ENCODE measurements around the gene RILP. TPM values are rescaled to one million over a fixed set of nuclear protein-coding genes. Genes with fewer than 3 reads are reported as not detected.
A peak's percentile ranks its signal among the peaks of the same experiment; 100 is the strongest.
"Not testable (repeated sequence)": the region's sequence is repeated elsewhere in the genome, so short reads cannot be mapped to it uniquely, and the experiment has no call there.

RILP gene
- total RNA-seq, 2 donors from 2014 or later = 3.4 to 4.4 TPM

DNA sequence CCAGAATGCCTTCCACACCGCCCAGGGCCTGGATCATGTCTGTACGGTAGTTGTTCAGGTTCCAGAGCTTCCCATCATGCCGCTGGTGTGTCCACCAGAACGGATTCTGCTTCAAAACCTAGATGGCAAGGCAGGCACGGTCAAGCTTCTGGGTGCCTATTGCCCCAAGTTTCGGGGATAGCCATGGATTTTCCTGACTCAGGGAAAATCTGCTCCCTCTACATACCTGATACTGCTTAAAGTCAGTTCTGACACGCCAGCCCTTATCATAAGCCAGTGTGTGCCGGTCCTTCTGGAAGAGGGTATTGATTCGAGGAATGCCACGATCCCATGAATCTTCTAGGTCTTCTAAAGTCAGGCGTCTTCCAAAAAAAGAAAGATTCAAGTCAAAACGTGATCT is 11.4 kb upstream of the RILP start:
- H3K9me3 Mint-ChIP-seq = no peaks in the 10 kb centered on the region
- peaks cover 24 to 64% of the 10 kb centered on the region in 2 donors for H3K36me3 Mint-ChIP-seq (ENCODE audit: insufficient read depth in 2 of 2)
- no peak overlapping the region for H3K27ac Mint-ChIP-seq
- no peaks in the 10 kb centered on the region for H3K4me1 Mint-ChIP-seq (ENCODE audit: low read depth)
- no peaks in the 10 kb centered on the region for H3K27me3 Mint-ChIP-seq (ENCODE audit: low read depth)
- H3K4me3 Mint-ChIP-seq = no peak overlapping the region
- DNase-seq = no peak
- no peak for ATAC-seq (replicated peaks in 1 of 2)

- H3K4me1 Mint-ChIP-seq (ENCODE audit: low read depth) = no peaks in the 10 kb centered on the region
- no peaks in the 10 kb centered on the region for H3K9me3 Mint-ChIP-seq
- H3K27ac Mint-ChIP-seq = no peak overlapping the region
These were observed 8.4 kb upstream of the RILP start for GRCh38 chr17:1658100-1658499.

DNA sequence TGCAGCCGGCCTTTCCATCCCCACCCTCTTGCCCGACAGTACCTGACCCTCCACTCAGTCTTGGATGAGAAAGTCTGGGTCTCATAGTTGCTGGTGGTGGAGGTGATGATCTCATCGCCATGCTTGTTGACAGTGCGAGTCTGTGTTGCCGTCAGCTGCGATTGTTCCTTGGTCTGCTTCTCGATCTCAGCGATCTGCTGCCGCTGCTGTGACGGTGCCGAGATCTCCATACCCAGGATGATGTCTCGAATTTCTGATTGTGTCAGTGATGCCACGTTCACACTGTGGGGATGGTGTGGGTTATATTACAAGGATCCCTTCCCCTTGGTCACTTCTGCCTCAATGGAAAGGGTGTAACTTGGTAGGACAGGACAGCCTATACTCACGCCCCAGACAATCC is 4.1 kb upstream of the RILP start:
- no peaks in the 10 kb centered on the region for H3K27me3 Mint-ChIP-seq (ENCODE audit: low read depth)
- H3K4me1 Mint-ChIP-seq (ENCODE audit: low read depth) = peaks cover 6% of the 10 kb centered on the region
- no peak overlapping the region for H3K27ac Mint-ChIP-seq
- ATAC-seq (replicated peaks in 1 of 2) (no peak), DNase-seq (no peak)
- no peak overlapping the region for H3K4me3 Mint-ChIP-seq
- peaks cover 20 to 41% of the 10 kb centered on the region in 2 donors for H3K36me3 Mint-ChIP-seq (ENCODE audit: insufficient read depth in 2 of 2)
- H3K9me3 Mint-ChIP-seq = no peaks in the 10 kb centered on the region

More at GRCh38 chr17:1658100-1658499, 8.4 kb upstream of the RILP start:
- ATAC-seq (replicated peaks in 1 of 2) (no peak), DNase-seq (no peak)
- Mint-ChIP-seq H3K36me3 (ENCODE audit: insufficient read depth in 2 of 2) (peaks cover 30 to 59% of the 10 kb centered on the region in 2 donors), H3K27me3 (ENCODE audit: low read depth) (no peaks in the 10 kb centered on the region), H3K4me3 (no peak overlapping the region)

- DNase-seq; ATAC-seq (replicated peaks in 1 of 2); H3K27me3 Mint-ChIP-seq (ENCODE audit: low read depth); H3K4me3 Mint-ChIP-seq; H3K27ac Mint-ChIP-seq; H3K9me3 Mint-ChIP-seq: not testable (repeated sequence)
- peaks cover 11% of the 10 kb centered on the region for H3K4me1 Mint-ChIP-seq (ENCODE audit: low read depth)
- peaks cover 18 to 32% of the 10 kb centered on the region in 2 donors for H3K36me3 Mint-ChIP-seq (ENCODE audit: insufficient read depth in 2 of 2)
These were observed 3.1 kb upstream of the RILP start for GRCh38 chr17:1652794-1653193.

GRCh38 chr17:1651559-1651844 is 1.8 kb upstream of the RILP start:
- Mint-ChIP-seq H3K4me1 (ENCODE audit: low read depth) (peaks cover 14% of the 10 kb centered on the region), H3K27ac (no peak overlapping the region), H3K36me3 (ENCODE audit: insufficient read depth in 2 of 2) (peaks cover 12 to 24% of the 10 kb centered on the region in 2 donors), H3K9me3 (no peaks in the 10 kb centered on the region), H3K4me3 (no peak overlapping the region), H3K27me3 (ENCODE audit: low read depth) (no peaks in the 10 kb centered on the region)
- ATAC-seq (replicated peaks in 1 of 2) = no peak
- no peak for DNase-seq

DNA sequence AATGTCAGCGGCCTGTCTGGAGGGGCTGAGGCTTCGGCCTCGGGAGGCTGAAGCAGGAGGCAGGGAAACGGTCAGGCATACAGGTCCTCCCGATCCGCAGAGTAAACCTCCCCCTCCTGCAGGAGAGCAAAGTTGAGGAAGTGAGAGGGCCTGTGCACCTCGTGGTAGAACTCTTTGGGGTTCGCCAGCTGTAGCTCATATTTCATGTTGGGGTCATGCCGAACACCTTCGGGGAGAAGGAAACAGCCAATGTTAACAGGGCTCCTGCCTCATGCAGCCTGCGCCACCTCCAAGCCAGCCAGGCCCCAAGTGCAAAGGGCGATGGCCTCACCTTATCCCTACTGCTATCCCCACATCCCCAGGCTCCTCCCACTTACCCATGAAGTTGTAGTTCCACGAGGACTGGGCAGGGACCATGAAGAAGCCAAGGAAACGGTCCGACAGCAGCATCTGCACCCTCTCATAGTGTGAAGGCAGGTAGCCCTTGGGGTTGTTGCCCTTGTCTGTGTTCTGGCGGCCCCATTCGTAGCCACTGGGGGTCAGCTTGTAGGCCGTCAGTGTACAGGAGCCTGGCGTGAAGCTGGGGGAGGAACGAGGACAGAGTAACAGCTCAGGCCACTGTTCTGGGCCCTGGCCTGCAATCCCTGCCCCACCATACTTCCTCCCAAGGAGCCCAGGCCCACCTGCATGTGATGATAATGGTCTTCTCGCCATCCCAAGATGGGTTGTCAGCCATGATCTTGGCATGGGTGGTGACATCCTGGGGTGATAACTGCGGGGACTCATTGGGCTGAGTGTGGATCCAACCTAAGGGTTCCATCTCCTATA is 1.3 kb upstream of the RILP start:
- Mint-ChIP-seq H3K27me3 (ENCODE audit: low read depth) (no peaks in the 10 kb centered on the region), H3K4me3 (no peak overlapping the region), H3K36me3 (ENCODE audit: insufficient read depth in 2 of 2) (peaks cover 7 to 21% of the 10 kb centered on the region in 2 donors), H3K4me1 (ENCODE audit: low read depth) (peaks cover 16% of the 10 kb centered on the region), H3K27ac (no peak overlapping the region), H3K9me3 (no peaks in the 10 kb centered on the region)
- ATAC-seq (replicated peaks in 1 of 2) (no peak), DNase-seq (no peak)

DNA sequence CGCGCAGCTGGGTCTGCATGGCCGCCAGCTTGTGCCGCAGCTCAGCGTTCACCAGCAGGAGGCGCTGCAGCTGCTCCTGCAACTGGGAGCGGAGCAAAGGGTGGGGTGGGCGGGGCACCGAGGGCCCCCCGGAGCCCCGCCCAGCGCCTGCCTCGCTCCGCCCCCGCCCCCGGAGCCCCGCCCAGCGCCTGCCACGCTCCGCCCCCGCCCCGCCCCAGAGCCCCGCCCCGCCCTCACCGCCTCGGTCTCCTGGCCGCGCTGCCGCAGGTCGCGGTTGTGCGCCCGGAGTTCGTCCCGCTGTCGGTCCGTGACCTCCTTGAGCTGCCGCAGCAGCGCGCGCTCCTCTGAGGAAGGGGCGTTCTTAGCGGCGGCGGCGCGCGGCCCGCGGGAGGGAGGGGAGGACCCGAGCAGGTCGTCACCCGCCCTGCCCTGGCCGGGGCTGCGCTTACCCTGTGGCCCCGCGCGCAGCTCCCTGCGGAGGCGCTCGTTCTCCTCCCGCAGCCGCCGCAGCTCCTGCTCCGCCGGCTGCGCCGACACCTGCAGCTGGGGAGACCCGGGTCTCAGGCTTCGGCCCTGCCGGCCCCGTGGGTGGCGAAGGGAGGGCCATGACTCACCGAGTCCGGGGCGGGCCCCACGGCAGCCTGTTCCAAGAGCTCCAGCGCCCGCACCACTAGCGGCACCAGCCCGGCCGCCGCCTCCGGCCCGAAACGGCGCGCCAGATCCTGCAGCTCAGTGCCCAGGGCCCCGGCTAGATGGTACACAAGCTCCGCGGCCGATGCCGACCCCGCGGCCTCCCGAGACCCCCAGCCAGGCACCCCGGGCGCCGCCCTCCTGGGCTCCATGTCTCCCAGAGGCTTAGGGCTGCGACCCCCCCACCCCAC is 463 bp downstream of the RILP start:
- DNase-seq = peak; percentile 94
- Mint-ChIP-seq H3K9me3 (no peaks in the 10 kb centered on the region), H3K36me3 (ENCODE audit: insufficient read depth in 2 of 2) (peaks cover 4 to 14% of the 10 kb centered on the region in 2 donors), H3K27ac (no peak overlapping the region), H3K4me1 (ENCODE audit: low read depth) (peaks cover 34% of the 10 kb centered on the region), H3K4me3 (peak overlapping the region; percentile 65 to 72), H3K27me3 (ENCODE audit: low read depth) (no peaks in the 10 kb centered on the region)
- peak; percentile 75 to 77 for ATAC-seq (replicated peaks in 1 of 2)

DNA sequence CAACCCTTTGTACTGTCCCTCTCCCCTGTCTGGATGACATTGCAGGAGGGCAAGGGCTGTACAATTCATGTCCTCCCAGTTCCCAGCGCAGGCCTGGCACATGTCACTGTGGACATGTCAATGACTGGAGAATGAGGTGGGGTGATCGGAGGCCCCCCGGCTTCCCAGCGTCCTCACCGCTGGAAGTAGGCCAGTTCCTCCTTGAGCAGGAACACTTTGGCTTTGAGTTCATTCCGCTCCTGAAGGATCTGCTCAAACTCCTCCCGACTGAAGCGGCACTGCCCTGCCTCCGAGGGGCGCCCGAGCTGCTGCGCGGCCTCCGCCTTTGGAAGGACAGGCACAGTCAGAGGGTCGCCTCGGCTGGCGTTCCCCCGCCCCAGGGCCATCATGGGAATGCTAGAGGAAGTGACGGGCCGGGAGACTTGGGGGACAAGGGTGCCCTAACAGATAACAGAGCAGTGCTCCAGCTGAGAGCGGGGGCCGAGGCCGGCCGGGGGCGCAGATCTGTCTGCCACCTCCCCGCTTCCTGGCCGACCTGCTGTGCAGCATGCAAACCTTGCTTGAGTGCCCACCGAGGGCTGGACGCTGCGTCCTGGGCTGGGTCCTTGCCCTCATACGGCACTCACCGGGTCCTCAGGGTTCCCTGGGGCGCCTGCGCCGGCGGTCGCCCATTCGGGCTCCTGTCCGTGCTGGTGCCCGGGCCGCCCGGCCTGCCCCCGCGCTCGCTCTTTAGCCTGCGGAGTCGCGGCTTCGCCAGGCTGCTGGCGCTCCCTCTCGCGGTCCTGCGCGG is 1.3 kb downstream of the RILP start:
- H3K27ac Mint-ChIP-seq = no peak overlapping the region
- peak overlapping the region; percentile 63 to 72 for H3K4me3 Mint-ChIP-seq
- ATAC-seq (replicated peaks in 1 of 2) = peak; percentile 16 to 18
- peaks cover 38% of the 10 kb centered on the region for H3K4me1 Mint-ChIP-seq (ENCODE audit: low read depth)
- H3K36me3 Mint-ChIP-seq (ENCODE audit: insufficient read depth in 2 of 2) = peaks cover 1 to 10% of the 10 kb centered on the region in 2 donors
- no peak for DNase-seq
- no peaks in the 10 kb centered on the region for H3K9me3 Mint-ChIP-seq
- H3K27me3 Mint-ChIP-seq (ENCODE audit: low read depth) = no peaks in the 10 kb centered on the region

- Mint-ChIP-seq H3K36me3 (ENCODE audit: insufficient read depth in 2 of 2) (peaks cover under 1 to 4% of the 10 kb centered on the region in 2 donors), H3K27ac (no peak overlapping the region), H3K4me3 (peak overlapping the region; percentile 63 to 72), H3K9me3 (no peaks in the 10 kb centered on the region), H3K4me1 (ENCODE audit: low read depth) (peaks cover 38% of the 10 kb centered on the region), H3K27me3 (ENCODE audit: low read depth) (no peaks in the 10 kb centered on the region)
- ATAC-seq (replicated peaks in 1 of 2) (no peak), DNase-seq (no peak)
These were observed 1.9 kb downstream of the RILP start for GRCh38 chr17:1647802-1648171.

DNA sequence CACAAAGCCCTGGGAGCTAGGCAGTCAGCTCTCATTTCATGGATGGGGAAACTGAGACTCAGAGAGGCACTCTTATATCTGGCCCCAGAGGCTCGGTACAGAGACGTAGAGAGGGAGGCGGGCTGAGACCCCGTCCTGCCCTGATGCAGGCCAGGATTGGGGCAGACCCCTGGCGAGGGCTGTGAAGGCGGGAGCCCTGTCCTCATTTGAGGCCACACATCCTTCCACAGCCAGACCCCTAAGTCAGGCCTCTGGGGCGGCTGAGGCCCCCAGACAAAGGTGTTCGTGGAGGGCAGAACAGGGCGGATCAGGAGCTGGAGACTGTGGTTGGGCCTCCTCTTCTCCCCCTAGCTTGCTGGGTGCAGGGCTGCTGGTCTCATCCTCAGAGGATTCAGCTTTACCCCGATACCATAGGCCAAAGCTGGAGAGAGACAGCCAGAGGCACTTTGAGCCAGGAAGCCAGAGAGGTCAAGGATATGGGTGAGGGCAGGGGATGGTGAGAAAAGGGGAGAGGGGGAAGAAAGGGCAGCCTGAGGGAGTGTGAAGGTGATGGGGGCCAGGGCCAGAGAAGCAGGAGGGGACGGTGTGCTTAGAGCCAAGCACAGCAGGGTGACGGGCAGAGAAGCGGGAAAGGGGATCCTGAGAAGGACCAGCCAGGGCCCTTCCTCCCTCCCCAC is 3.3 kb downstream of the RILP start:
- no peaks in the 10 kb centered on the region for H3K9me3 Mint-ChIP-seq
- no peaks in the 10 kb centered on the region for H3K27me3 Mint-ChIP-seq (ENCODE audit: low read depth)
- DNase-seq = no peak
- no peaks in the 10 kb centered on the region for H3K36me3 Mint-ChIP-seq (ENCODE audit: insufficient read depth in 2 of 2)
- H3K4me1 Mint-ChIP-seq (ENCODE audit: low read depth) = peaks cover 38% of the 10 kb centered on the region
- no peak for ATAC-seq (replicated peaks in 1 of 2)
- peak overlapping the region; percentile 71 for H3K27ac Mint-ChIP-seq
- no peak overlapping the region for H3K4me3 Mint-ChIP-seq

- H3K27me3 Mint-ChIP-seq (ENCODE audit: low read depth) = no peaks in the 10 kb centered on the region
- peak within 1 kb of the TSS; percentile 71 for H3K27ac Mint-ChIP-seq
- ATAC-seq (replicated peaks in 1 of 2) (no peak), DNase-seq (no peak)
- H3K4me1 Mint-ChIP-seq (ENCODE audit: low read depth) = peaks cover 41% of the 10 kb centered on the region
- no peaks in the 10 kb centered on the region for H3K36me3 Mint-ChIP-seq (ENCODE audit: insufficient read depth in 2 of 2)
- no peaks in the 10 kb centered on the region for H3K9me3 Mint-ChIP-seq
- H3K4me3 Mint-ChIP-seq = peak within 1 kb of the TSS; percentile 89 to 92
These were observed 4.2 kb downstream of the RILP start, which contains the start of gene SCARF1 for GRCh38 chr17:1645207-1646171. Gene SCARF1, minus strand, starts transcription at chr17:1645732. Its CDS starts 35 bp downstream, at chr17:1645697.
